Motor neuron (in vitro differentiated cells): ENCODE measurements around the gene LMTK3. TPM values are rescaled to one million over a fixed set of nuclear protein-coding genes. Genes with fewer than 3 reads are reported as not detected.
"Not testable (repeated sequence)": the region's sequence is repeated elsewhere in the genome, so short reads cannot be mapped to it uniquely, and the experiment has no call there.

Experiments
- ATAC-seq, 8 experiments: fragments of 200-7000 bp; cut with Tn5 transposase; replicated peaks in 6 of 8; 2 replicates each; pipeline ENCODE4 v1.8.0; 2021; ENCODE audit warnings: mild to moderate bottlenecking in 8 of 8, moderate library complexity in 8 of 8
- H3K27ac ChIP-seq, 2 donors: fragments of 250-450 bp; sonication (Bioruptor Pico); 2 replicates each; pipeline ENCODE4 v1.9.0; 2021; ENCODE audit warnings: antibody characterized with exemption in 2 of 2, mild to moderate bottlenecking in 2 of 2, moderate library complexity in 1 of 2
- H3K4me1 ChIP-seq, 2 donors: fragments of 250-450 bp; sonication (Bioruptor Pico); replicated peaks in 1 of 2; 2 replicates each; pipeline ENCODE4 v1.6.1; 2021; ENCODE audit warnings: antibody characterized with exemption in 2 of 2, mild to moderate bottlenecking in 2 of 2, moderate library complexity in 1 of 2
- H3K4me3 ChIP-seq, 5 donors: fragments of 250-450 bp; sonication (Bioruptor Pico); 2 replicates each; pipeline ENCODE4 v1.9.0; 2021; ENCODE audit warnings: antibody characterized with exemption in 5 of 5, mild to moderate bottlenecking in 5 of 5, moderate library complexity in 4 of 5
- WGBS, 10 experiments: fragments of 450-650 bp; shearing (Covaris generic); methylation state at CpG; one replicate each; pipeline ENCODE4 v1.0.0; 2022; 5-methylcytosine and 5-hydroxymethylcytosine counted together
- in situ Hi-C, 9 experiments: fragments of 400-800 bp; cut with MboI; loops; one replicate each; pipeline ENCODE4 v1.15.0; 2021; ENCODE audit warnings: low sequenced_read_pairs in 9 of 9, low pct_unique_long_range_greater_than_20kb in 2 of 9; ENCODE audit not compliant: unreplicated experiment in 9 of 9
- total RNA-seq, 8 experiments: library from RNA; unstranded; fragments of 300-600 nt; gene quantifications; 2 replicates each; pipeline versions ENCODE4 v1.2.3 to v1.2.4, GENCODE V29; 2022

The LMTK3 gene
- total RNA-seq, 8 experiments from 2014 or later = 0.25 to 17.5 (median 6.1) TPM

DNA sequence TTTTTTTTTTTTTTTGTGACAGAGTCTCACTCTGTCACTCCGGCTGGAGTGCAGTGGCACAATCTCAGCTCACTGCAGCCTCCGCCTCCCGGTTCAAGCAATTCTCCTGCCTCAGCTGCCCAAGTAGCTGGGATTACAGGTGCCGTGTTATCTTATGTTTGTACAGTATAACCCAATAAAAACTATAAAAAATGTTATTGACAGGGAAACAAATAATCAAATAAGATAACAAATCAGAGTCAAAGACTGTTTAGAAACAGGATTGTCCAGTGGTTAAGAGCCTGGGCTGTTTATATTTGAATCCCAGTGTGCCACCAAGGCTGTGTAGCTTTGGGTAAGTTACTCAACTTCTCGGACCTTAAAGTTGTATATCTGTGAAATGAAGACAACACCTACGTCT, 19.1 kb upstream of the LMTK3 start:
- 7 to 94% (median 70%) methylated on average over 2 to 6 of the region's 6 CpGs; no CpG with 5 or more reads in 2 of the 10 experiments for WGBS, 10 experiments
- in situ Hi-C loops = no loop called here
- no peak overlapping the region for H3K27ac ChIP-seq
- H3K4me3 ChIP-seq = no peak overlapping the region
- ATAC-seq = no peak
- no peaks in the 10 kb centered on the region for H3K4me1 ChIP-seq

DNA sequence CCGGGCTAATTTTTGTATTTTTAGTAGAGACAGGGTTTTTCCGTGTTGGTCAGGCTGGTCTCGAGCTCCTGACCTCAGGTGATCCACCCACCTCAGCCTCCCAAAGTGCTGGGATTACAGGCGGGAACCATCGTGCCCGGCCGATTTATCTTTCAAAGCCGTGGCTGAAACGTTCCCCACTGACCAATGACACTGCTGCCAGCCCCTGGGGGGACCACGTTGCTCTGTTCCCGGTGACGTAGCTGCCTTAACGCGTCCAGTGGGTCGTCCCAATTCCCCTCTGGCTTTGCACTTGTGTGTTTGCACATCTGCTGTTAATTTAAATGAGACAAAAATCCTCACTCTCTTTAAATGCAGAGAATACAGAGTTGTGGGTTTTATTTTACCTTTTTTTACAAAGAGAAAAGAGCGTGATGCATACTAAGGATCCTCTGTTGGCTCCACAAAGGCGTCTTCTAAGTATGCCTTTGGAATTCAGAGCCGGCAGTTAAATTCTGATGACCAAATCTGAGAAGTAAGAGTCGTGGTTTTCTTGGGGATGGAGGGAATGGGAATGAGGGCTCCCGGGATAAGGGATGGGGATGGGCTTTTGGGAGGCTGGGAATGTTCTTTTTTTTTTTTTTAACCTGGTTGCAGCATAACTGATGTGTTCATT, 18.6 kb upstream of the LMTK3 start:
- in situ Hi-C loops = no loop called here
- H3K27ac ChIP-seq = no peak overlapping the region
- no peaks in the 10 kb centered on the region for H3K4me1 ChIP-seq
- ATAC-seq = peak in 1 of 8 experiments; percentile 69
- 0 to 86% (median 44%) methylated on average over 2 to 14 of the region's 20 CpGs; no CpG with 5 or more reads in 2 of the 10 experiments for WGBS, 10 experiments
- no peak overlapping the region for H3K4me3 ChIP-seq

DNA sequence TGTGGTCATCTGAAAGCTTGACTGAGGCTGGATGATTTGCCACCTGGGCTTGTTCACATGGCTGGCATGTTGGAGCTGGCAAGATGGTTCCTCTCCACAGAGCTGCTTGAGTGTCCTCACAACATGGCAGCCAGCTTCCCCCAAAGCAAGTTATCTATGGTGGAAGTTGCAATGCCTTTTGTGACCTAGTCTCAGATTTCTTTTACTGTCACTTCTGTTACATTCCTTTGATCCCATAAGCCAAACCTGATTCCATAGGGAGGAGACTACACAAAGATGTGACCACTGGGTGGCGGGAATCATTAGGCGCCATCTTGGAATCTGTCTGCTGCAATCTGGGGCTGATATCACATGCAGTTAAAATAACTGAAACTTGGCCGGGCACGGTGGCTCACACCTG, 17.5 kb upstream of the LMTK3 start:
- no peaks in the 10 kb centered on the region for H3K4me1 ChIP-seq
- ATAC-seq = no peak
- in situ Hi-C loops = no loop called here
- H3K27ac ChIP-seq = no peak overlapping the region
- WGBS, 10 experiments = 85 to 100% (median 100%) methylated on average over 1 to 4 of the region's 4 CpGs; no CpG with 5 or more reads in 5 of the 10 experiments
- no peak overlapping the region for H3K4me3 ChIP-seq

GRCh38 chr19:48524732-48525131, 13.1 kb upstream of the LMTK3 start:
- in situ Hi-C loops = no loop called here
- H3K4me1 ChIP-seq = no peaks in the 10 kb centered on the region
- WGBS, 10 experiments = 84 to 100% (median 90%) methylated on average over 2 to 5 of the region's 5 CpGs; no CpG with 5 or more reads in 5 of the 10 experiments
- H3K4me3 ChIP-seq = no peak overlapping the region
- ATAC-seq = no peak
- H3K27ac ChIP-seq = no peak overlapping the region

GRCh38 chr19:48524221-48524620, 12.6 kb upstream of the LMTK3 start:
- no peak for ATAC-seq
- in situ Hi-C loops = no loop called here
- H3K27ac ChIP-seq = no peak overlapping the region
- 17 to 93% (median 83%) methylated on average over 1 to 2 of the region's 2 CpGs; no CpG with 5 or more reads in 5 of the 10 experiments for WGBS, 10 experiments
- no peaks in the 10 kb centered on the region for H3K4me1 ChIP-seq
- H3K4me3 ChIP-seq = no peak overlapping the region

DNA sequence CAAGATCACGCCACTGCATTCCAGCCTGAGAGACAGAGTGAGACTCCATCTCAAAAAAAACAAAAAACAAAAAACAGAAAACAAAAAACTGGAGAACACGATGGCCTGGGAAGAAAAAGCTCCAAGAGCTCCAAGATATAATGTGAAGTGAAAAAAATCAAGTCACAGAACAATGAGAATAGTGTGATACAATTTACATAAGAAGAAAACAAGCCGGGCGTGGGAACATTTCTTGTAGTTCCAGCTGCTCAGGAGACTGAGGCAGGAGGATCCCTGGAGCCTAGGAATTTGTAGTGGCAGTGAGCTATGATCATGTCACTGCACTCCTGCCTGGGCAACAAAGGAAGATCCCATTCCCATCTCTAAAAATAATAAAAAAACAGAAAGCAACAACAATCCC, 8.5 kb upstream of the LMTK3 start:
- 36 to 82% (median 51%) methylated on average over 1 to 4 of the region's 4 CpGs for WGBS, 10 experiments
- in situ Hi-C loops = no loop called here
- peak in 3 of 8 experiments; percentile 22 to 44 (median 29) for ATAC-seq
- no peaks in the 10 kb centered on the region for H3K4me1 ChIP-seq
- H3K4me3 ChIP-seq = no peak overlapping the region
- no peak overlapping the region for H3K27ac ChIP-seq

DNA sequence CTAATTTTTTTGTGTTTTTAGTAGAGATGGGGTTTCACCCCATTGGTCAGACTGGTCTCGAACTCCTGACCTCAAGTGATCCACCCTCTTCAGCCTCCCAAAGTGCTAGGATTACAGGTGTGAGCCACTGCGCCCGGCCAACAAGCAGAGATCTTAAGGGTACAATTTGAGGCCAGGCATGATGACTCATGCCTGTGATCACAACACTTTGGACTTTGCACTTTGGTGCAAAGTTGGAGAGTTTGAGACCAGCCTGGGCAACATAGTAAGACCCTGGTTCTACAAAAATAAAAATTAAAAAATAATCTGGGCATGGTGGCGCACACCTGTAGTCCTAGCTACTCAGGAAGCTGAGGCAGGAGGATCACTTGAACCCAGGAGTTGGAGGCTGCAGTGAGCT, 7.8 kb upstream of the LMTK3 start:
- 83 to 100% (median 100%) methylated on average over 1 to 3 of the region's 4 CpGs; no CpG with 5 or more reads in 3 of the 10 experiments for WGBS, 10 experiments
- in situ Hi-C loops = not testable (repeated sequence)

GRCh38 chr19:48518207-48518606, 6.6 kb upstream of the LMTK3 start:
- ATAC-seq = peak in 1 of 8 experiments; percentile 46
- Histone ChIP-seq H3K27ac (no peak overlapping the region), H3K4me1 (peaks cover 0 to 3% of the 10 kb centered on the region in 2 donors), H3K4me3 (no peak overlapping the region)
- in situ Hi-C loops = no loop called here
- 50 to 100% (median 86%) methylated on average over 1 to 3 of the region's 3 CpGs; no CpG with 5 or more reads in 4 of the 10 experiments for WGBS, 10 experiments

More for the DNA sequence above, 7.8 kb upstream of the LMTK3 start:
- not testable (repeated sequence) for ATAC-seq, H3K4me3 ChIP-seq, H3K4me1 ChIP-seq, H3K27ac ChIP-seq

DNA sequence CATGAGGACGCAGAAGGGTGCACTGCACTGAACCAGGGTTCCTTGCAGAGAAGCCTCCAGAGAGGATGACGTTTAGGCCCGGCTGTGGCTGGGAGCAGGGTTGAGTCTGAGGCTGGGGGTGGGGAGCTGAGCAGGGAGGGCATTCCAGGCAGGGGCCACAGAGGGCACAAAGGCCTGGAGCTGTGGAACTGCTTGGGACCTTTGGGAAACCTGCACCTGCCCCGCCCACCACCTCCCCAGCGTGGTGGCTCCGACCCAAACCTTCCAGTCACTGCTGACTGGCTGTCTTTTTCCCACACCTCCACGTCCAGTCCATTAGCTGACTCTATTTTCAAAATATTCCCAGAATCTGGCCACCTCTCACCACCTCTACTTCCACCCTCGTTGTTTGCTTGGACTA, 4.9 kb upstream of the LMTK3 start:
- 75 to 100% (median 86%) methylated on average over 1 to 6 of the region's 8 CpGs; no CpG with 5 or more reads in 4 of the 10 experiments for WGBS, 10 experiments
- H3K4me3 ChIP-seq = no peak overlapping the region
- in situ Hi-C loops = no loop called here
- H3K4me1 ChIP-seq = peaks cover 10 to 11% of the 10 kb centered on the region in 2 donors
- no peak for ATAC-seq
- H3K27ac ChIP-seq = no peak overlapping the region

- ATAC-seq = no peak
- WGBS, 10 experiments = 30 to 80% (median 48%) methylated on average over 2 to 6 of the region's 11 CpGs; no CpG with 5 or more reads in 5 of the 10 experiments
- Histone ChIP-seq H3K4me3 (peak overlapping the region in 4 of 5 donors; percentile 45 to 70 (median 54)), H3K4me1 (peaks cover 10 to 14% of the 10 kb centered on the region in 2 donors), H3K27ac (no peak overlapping the region)
- in situ Hi-C loops = no loop called here
These were observed 2.5 kb upstream of the LMTK3 start for GRCh38 chr19:48514123-48514458.

DNA sequence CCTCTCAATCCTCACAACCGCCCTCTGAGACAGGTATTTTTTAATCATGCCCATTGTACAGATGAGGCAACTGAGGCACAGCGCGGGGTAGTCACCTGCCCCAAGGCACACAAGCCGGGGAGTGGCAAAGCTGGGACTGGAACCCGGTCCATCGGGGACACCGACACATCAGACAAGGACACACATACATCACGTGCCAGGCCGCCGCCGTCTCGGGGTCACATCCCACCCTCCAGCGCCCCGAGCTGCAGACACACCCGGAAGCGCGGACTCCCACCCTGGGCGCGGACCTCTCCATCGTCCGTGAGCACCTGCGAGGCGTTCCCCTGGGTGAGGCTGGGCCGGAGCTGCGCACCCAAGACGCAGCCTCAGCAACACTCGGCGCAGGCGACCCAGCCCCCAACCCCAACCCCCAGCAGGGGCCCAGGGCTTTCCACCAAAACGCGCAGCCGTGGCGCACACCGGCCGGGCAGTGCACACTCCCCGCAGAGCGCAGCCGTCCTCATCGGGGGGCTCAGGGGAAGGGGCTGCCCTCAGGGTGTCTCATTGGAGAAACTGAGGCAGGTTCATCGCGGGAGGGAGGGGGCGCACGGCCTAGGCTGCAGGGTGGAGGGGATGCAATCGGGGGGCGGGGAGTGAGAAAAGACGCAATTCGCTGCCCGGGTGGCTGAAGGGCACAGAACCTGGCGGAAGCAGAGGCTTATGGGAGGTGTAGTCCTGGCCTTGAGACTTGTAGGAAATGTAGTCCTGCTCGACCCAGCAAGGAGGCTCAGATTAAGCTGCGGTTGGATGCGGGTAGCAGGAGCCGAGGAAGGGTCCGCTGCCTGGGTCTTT, 1.9 kb upstream of the LMTK3 start:
- 0 to 60% (median 8%) methylated on average over 1 to 15 of the region's 54 CpGs; no CpG with 5 or more reads in 4 of the 10 experiments for WGBS, 10 experiments
- peak overlapping the region; percentile 43 to 70 (median 50) for H3K4me3 ChIP-seq
- ATAC-seq = peak; percentile 51 to 92 (median 64)
- in situ Hi-C loops = no loop called here
- H3K27ac ChIP-seq = peak overlapping the region; percentile 87 to 98
- peaks cover 10 to 14% of the 10 kb centered on the region in 2 donors for H3K4me1 ChIP-seq

GRCh38 chr19:48512504-48513288, 1.1 kb upstream of the LMTK3 start:
- Histone ChIP-seq H3K4me1 (peaks cover 10 to 14% of the 10 kb centered on the region in 2 donors), H3K27ac (peak overlapping the region; percentile 87 to 98), H3K4me3 (peak overlapping the region; percentile 45 to 70 (median 59))
- ATAC-seq = no peak
- in situ Hi-C loops = no loop called here
- 29 to 75% (median 45%) methylated on average over 3 to 11 of the region's 19 CpGs; no CpG with 5 or more reads in 2 of the 10 experiments for WGBS, 10 experiments
